Skin of body (tissue), 2 donors: ENCODE measurements around the gene ABCB4. TPM values are rescaled to one million over a fixed set of nuclear protein-coding genes. Genes with fewer than 3 reads are reported as not detected.

Experiments
- DNase-seq: peaks from one replicate; lab custom pipeline; 2025; lab: John Stamatoyannopoulos, UW
- total RNA-seq: library from RNA; depleted of rRNA; stranded (reverse); fragments of >200 nt; gene quantifications from one replicate; pipeline ENCODE4 v1.2.3, GENCODE V29; 2014

ABCB4 gene
- 6.3 TPM for total RNA-seq

DNA sequence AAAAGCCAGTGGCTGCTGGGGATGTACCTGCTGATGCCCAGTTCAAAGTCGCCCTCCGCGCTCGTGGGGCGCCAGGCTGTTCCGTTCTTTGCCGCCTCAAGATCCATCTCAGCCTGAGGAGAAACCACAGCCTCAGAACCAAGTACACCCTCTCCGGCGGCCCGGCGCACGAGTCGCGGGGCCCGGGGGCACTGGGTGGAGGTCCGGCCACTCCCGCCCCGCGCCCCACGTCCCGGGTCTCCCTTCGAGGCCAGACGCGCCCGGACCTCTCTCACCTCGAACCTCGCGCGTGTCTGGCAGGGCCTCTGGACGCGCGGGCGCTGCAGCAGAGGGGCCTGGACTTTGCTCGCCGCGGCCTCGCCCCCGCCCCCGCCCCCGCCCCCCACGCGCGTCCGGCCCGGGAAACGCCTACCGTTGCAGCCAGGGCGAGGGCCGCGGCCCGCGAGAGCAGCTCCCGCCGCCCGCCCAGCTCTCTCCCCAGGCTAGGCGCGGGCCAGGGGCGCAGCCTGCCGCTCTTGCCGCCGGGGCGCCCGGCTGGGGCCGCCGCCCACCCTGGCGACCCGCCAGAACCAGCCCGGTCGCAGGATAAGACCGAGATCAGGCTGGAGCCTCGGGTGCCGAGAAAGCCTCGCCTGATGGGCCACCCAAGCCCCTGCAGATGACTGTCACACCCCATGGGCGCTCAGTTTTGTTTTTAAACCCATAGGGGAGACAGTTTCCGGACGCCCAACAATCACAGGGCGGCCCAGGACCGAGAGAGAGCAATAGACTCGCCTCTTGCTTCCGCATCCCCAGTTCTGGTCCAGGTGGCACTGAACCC lies at the start of gene ABCB4:
Gene ABCB4 (minus strand): TSS at position 322 of the 820 bp plus-strand sequence. CDS start 215 bp downstream, at position 107.
- no peak for DNase-seq

DNA sequence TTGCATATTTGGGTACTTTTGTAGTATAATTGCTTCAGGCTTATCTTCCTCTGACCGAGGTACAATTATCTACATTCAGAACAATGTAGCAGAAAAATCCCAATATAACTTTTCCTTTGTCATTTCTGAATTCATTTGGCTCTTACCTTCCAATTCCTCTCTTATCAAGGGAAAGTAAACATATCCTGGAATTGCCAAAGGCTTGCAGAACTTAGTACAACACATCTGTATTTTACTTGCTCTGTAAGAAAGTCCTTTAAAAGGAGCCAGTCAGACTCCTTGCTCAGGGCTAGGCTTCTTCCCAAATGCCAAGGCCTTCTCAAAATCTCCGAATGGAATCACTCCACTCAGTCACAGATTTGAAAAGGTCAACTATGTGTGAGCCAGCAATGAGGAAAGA lies 43.3 kb upstream of the ABCB4 start:
- DNase-seq = no peak

DNA sequence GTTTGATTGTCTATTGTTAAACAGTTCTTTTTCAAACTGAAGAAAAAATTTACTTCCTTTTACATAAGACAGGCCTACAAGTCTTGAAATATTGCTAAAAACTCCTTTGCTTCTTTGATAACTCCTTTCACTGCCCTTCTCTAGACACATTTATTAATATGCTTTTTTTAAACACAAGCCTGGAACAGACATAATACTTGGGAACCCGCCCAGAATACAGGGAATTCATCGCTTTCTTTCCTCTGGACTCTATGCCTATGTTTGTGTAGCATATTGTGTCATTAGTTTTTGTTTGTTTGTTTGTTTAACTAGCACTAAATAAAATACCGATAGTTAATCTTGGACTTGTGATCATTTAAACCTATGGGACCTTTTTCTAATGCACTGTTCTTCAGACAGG lies 42.4 kb upstream of the ABCB4 start:
- DNase-seq = no peak

DNA sequence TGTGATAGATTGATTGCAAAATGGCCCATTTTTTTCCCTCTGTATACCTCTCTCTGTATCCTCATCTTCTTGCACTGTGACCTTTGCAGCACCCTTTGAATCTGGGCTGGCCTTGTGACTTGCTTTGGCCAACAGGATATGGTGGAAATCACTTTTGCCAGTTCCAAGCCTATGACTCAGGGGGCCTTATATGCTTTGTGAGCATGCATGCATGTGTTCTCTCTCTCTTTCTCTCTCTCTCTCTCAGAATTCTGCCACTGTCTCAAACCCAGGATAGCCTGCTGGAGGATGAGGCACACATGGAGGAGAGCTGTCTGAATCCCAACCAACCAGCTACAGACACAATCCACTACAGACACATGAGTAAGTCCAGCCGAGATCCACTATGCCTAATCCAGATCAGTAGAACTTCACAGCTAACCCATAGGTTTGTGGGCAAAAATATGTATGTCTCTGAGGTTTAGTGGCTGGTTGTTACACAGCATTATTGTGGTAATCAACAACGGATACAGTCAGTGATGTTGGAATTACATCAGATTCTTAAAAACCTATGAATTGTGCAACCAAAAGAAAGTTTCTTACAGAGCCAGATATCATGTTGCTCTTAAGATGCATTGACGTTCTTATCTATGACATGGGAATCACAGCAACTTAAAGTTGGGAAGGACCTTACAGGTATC lies 41.8 kb upstream of the ABCB4 start:
- no peak for DNase-seq

DNA sequence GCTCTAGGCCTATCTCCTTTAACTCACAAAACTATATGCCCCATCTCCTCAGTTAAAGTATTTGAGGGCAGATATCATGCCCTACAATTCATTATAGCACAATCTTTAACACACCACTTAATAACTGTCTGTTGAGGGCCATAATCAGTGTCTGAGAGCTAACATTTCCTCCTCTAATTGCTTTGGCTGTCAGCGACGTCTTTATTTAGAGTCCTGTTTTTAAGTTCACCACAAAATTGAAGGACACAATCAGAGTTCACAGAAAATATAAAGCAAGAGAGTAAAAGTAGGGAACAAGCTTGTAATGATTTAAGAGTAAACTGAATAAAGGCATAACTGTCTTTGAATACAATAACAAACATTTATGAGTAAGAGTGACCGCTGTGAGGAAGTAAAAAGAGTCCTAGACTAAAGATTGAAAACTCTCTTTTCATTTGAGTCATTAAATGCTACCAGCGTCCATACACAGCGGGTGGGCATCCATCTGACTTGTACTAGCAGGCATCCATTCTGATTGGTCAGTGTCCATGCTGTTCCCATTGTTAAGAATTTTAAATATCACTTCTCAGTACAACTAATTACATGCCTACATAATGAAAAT lies 38.4 kb upstream of the ABCB4 start:
- no peak for DNase-seq

DNA sequence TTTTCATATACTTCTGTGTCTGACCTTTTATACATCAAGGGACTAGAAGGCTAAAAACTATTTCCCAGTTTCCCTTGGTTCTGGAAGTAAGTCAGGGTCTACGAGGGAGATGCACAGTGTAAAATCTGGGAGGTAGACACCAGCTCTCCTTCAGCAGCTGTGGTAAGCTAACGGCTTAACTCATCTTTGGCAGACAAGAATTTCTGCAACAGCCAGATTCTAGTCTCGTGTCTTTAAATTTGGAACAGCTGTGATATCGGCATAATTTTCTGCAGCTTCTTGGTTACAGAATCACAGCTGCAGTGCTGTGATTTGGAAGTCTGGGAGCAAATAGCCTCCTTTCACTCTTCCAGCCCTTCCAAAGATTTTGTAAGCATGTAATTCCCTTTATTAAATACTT lies 37.4 kb upstream of the ABCB4 start:
- peak; percentile 63 for DNase-seq

DNA sequence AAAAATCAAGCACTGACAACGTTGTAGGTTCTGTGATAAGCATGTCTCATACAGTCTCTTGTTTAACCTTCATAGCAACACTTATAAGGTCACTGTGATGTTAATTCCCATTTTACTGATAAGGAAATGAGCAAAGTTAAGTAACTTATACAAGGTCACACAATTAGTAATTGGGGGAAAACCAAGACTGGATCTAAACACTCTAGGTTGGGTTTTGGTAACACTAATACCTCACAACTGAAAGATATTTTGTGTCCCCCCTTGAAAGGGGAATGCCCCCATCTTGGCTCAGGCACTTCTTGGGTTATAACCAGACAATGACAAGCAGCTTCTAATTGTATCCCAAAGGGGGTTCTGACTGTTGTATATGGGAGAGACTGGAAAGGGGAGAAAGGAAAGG lies 36.0 kb upstream of the ABCB4 start:
- no peak for DNase-seq

DNA sequence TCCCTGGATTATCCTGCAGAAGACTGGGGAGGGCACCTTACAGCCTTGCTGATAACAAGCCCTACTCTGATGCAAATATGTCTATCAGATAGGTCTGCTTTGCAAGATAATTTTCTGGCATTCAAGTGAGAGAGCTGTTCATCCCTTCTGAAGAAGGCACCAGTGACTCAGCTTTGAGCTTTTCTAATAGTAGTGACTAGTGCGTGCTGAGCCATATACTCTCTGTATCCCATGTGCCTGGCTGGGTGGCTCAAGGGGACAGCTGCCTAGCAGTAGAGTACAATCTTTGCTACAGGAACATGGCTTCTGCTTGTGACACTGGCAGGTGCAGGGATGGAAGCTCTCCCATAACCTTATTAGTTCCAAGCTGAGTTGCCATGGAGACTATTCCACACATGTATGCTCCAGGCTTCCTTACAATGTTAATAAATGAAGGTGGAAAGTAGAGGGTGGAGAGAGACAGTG lies 35.0 kb upstream of the ABCB4 start:
- no peak for DNase-seq

DNA sequence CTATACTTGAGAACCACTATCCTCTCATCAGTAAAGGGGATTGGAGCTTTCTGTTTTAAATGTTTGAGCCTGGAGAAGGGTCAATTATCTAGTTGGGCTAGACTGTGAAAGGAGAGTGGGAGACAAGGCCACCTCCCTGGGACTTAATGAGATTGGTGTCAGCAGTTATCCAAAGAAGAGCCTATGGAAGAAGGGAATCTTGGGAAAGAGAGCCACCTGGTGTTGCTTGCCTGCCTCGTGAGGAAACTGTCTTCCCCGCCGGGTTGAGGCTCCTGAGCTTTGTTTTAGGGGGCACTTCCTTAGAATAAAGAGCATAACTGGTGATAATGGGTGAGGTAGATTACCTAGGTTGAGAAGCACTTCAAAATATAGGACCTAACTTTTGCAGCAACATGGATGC lies 32.0 kb upstream of the ABCB4 start:
- DNase-seq = no peak

DNA sequence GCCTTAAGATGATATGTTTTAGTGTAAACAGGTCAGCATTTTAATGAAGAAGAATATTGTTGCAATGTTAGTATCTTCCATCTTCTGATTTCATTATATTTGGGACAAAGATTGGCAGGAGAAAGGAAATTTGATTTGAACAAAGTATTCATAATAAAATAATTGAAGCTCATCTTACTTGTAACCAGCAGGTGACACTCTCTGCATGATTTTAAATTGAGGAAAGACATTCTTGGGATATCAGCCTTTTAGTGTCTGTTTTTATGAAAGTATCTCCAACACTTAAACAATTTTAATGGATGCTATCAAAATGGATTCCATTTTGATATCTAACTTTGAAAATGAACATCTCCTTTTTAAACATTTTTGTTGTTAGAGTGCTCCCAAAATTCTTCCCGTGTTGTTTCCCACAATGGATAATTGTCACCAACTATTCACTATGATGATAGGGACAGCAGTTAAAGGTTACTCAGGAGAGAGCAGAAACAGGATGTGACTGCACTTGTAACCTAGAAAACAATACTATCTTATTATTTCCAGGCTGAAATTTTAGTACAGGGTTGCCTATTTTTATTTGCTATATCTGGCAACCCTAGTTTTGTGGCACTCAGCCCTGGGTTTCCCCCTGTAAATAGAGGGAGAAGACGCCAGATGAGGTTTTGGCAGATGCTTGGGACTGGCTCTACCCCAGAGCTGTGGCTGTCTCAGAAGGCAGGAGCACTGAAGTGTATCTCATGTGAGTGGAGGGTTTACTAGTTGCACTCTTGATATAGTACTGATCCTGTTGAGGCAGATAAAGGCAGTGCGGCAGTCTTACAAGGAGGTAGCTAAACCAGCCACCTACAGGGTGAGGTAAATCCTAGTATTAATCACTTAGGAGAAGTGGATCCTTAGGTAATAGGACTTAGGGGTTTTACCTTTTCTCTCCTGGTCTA lies 31.0 kb upstream of the ABCB4 start:
- DNase-seq = peak; percentile 9

DNA sequence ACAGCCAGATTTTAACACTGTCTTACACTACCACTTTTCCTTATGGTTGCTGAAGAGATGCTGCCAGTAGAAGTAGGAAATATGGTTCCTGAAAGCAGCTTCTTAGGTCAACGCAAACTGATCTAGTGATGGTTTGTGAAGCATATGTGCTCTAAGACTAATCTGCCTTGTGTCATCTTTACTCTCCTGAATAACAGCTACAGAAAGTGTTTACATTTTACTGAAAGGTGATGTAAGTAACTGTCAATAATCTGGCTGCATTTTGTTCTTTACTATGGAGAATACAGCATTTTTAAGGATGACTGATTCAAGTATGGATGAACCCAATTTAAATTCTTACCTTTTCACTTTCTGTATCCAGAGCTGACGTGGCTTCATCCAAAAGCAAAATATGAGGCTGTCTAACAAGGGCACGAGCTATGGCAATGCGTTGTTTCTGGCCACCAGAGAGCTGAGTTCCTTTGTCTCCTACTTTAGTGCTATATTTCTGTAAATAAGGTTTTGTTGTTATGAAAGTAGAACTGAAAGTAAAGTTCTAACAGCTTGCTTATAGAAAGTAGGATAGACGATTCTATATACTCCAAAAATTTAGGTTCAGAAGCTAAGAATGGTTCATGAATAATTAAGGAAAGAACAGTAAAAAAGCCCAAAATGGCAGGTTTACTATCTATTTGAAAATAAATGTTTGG lies 30.2 kb upstream of the ABCB4 start:
- DNase-seq = no peak

DNA sequence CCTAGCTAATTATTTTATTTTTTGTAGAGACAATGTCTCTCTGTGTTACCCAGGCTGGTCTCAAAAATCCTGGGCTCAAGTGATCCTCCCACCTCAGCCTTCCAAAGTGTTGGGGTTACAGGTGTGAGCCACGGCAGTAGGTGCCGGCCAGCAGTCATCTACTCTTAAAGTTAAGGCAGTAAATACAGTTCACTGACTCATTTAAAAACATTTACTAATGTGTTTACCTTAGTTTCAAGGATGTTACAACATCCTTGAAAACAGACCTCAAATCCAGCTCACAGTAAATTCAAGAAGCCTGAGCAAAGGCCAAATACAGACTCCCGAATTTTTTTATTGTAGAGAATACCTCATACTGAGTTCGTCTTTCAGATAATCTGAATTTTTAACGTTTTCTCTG lies 29.6 kb upstream of the ABCB4 start:
- no peak for DNase-seq

DNA sequence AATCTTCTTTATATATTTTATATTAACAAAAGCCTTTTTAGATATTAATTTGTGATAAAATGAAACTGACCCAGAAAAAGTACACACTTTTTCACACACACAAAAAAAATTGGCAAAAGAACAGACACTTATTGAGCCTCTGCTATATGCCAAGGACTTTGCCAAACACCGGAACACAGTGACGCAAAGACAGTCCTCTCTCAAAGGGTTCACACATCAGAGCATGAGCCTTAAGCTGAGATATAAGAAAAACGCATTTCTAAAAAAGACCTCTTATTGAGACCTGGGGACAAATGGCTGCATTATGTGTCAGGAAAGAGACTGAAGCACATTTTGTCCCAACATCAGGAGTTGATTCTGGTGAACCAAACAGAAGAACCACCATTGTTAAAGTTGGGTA lies 24.0 kb upstream of the ABCB4 start:
- DNase-seq = no peak

DNA sequence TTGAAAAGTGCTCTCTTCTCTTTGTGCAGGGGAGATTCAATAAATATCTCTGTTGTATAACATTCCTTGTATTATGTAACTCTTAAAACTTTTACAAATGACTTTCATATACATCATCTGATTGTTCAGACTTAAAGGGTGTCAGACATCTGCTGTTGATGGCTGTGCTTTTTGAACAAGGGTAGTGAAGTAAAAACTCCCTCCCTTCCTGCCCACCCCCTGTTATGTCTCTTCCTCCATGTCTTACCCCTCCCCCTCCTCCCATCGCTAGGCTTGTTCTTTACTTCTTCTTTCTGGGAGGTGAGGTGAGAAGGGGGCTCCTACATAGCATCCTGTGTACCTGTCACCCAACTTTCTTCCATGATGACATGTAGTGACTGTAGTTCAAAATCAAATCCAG lies 23.4 kb upstream of the ABCB4 start:
- DNase-seq = no peak

DNA sequence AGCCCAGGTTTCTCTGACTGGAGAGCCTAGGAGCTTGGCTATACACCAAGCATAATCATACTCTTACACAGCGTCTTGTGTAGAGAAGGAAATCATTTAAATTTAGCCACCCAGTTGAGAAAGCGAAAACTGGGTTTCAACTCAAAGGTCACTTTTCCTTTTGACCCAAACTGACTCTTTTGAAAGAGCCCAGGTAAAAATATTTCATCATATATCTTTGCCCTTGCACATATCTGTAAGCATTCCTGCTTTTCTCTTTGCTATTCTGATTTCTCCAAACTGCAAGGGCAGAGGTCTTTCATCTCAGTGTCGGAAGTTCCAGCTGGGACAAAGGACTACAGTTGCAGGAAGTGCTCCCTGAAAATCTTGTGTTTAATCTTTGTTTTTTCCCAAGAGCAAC lies 22.0 kb upstream of the ABCB4 start:
- no peak for DNase-seq

DNA sequence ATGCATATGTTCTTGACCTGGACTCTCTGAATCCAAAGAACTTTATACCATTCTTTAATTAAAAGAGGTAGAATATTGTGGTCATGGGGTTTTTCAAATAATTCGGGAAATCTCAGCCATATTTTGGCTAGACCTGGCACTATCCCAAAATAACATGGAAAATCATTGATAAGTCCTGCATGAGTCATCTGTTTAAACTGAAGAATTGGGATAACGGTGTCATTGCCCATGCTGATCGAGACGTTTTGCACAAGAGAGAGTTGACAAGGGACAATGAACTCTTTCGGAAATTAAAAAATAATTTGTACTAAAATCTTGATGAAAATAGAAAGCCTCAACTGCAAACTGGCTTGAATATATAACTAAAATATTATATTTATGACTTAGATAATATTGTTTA lies 19.9 kb upstream of the ABCB4 start:
- no peak for DNase-seq

DNA sequence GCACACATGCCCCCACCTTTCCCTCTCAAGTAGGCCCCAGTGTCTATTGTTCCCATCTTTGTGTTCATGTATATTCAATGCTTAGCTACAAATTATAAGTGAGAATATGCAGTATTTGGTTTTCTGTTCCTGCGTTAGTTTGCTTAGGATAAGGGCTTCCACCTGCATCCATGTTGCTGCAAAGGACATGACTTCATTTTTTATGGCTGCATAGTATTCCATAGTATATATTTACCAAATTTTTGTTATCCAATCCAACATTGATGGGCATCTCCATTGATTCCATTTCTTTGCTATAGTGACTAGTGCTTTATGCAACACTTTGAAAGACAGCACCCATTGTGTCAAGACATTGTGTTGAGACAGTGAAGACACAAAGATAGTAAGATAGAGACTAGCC lies 19.0 kb upstream of the ABCB4 start:
- no peak for DNase-seq

DNA sequence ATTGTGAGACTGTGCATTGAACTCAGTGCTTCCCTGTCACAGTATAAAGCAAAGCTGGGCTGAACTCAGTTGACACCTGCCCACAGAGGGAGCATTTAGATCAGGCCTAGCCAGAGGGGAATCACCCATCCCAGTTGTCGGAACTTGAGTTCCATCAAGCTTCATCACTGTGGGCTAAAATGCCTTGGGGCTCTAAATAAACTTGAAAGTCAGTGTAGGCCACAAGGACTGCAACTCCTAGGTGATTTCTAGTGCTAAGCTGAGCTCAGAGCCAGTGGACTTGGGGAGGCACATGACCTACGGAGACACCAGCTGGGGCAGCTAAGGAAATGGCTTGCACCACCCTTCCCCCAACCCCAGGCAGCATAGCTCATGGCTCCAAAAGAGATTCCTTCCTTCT lies 7.7 kb upstream of the ABCB4 start:
- DNase-seq = no peak

DNA sequence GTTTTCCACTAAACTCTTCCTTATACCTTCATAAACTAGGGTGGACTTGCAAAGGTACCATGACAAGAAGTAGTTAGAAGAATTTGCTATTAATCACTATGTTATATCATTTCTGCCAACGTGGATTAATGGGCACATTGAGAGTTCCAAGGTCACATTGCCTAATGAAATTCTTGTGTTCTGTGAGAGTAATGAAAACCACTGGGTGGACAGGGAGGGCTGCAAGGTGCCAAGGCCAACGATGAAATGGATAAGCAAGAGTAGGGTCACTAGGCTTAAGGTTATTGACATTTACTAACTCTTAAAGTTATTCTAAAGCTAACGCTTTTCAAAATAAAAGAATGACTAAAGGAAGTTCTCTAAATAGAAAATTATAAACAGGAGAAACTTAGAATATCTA lies 6.6 kb upstream of the ABCB4 start:
- no peak for DNase-seq

DNA sequence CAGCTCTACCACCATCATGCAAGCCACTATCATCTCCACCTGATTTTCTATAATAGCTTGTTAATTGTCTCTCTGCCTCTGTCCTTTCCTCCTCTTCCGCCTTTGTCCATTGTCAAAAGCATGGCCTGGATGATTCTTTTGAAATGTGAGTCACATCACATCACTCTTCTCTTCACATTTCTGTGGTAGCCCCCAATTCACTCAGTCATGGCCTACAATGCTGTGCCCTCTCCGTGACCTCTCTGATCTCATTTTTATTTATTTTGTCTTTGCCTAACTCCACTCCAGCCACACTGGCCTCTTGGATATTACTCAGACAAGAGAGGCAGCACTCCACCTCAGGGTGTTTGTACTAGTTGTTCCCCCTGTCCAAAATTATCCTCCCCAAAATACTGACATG lies 4.9 kb upstream of the ABCB4 start:
- no peak for DNase-seq

DNA sequence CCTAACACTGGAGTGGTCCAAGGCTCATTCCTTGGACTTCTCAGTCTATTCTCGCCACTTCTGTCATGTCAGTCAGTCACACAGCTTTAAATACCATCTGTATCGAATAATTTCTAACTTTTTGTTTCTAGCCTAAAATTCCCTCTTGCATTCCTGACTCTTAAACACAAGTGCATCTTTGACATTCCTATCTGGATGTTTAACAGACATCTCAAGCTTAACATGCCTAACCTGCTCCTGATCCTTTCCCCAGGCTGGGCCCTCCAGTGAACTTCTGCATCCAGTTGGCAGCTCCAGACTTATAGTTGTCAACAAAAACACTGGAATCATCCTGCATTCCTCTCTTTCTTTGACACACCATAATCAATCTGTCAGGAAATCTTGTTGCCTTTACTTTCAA lies 4.5 kb upstream of the ABCB4 start:
- no peak for DNase-seq
